ENCODE measurements around the gene LCN2.
A peak's percentile ranks its signal among the peaks of the same experiment; 100 is the strongest.

LCN2 gene

DNA sequence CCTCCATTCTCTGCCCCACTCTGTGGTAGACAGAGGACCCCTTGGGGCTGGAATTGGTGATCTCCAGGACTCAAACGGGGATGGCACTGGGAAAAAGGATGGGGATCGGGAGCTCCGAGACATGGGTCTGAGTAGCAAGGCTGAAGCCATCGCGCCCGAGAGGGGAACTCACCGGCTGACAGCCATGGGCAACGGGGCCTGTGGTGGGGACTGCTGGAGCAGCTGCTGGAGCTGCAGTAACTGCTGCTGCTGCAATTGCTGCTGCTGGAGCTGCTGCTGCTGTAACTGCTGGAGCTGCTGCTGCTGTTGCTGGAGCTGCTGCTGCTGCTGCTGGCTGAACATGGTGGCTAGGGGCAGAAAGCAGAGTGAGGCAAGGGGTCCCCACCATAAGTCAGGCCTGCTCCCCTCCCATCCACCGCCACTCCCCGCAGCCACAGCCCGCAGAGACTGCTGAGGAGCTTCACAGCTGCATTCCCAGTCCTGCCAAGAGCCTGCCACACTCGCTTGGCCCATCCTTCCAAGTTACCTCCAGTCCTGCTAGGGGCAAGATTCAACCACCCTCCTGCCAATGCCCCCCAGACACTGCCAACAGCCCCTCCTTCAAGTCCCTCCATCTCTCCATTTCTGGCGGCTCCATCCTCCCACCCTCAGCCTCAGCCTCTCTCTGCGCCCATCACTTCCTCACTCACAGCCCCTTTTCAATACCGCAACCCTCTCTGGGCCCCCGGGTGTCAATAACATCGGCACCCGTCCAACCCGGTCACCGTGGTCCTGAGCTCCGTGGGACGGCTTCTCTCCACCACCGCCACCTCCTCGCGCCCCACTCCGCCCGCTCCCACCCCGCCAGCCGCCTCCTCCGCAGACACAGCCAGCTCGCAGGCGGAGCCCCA lies 41.5 kb downstream of the LCN2 start:
- POLR2A ChIA-PET = interaction anchor here (0.6 to 1.8 kb wide), 8 partner anchors 9 to 65 kb away, joined by 3 to 4 read pairs (median 4); no protein-coding TSS in a partner anchor
- CTCF ChIA-PET = interaction anchor here (0.6 kb wide), 1 partner anchor 110 kb away, joined by 3 read pairs; no protein-coding TSS in a partner anchor

DNA sequence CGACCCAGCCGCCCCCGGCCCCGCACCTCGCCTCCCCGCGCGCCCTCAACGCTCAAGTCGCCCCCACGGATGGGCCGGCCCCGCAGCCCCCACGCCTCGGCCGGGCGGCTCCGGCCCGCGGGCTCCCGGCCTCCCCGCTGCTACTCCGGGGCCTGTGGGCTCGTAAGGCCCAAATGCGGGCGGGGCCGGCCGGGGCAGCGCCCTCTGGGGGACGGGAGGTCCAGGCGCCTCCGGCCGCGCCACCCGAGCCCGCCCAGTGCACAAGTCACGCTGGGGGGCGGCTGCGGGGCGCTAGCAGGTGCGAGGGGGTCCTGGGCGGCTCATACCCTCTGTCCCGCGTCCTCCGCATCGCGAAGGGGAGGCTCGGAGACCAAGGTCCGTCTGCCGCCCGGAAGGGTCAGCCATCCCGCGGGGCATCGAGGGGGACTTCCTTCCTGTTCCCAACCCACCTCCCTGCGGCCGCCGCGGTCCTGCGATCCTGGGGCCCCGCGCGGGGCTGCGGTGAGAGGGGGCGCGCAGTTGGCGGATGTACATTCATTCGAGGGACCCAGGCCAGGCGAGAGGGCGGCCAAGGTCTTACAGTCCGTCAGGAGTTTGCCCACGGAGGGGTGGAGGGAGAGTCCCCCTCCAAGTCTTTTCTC lies 42.3 kb downstream of the LCN2 start, which contains the start of gene CIZ1:
CIZ1 (minus strand) TSS at position 167 of the 641 bp plus-strand sequence. CDS start 715 bp downstream, outside the sequence.
- TF ChIP-seq SUZ12 (IDR thresholded peaks at IDR 0.05) (no peak), ZNF384 (IDR thresholded peaks at IDR 0.05) (no peak), ARNT (IDR thresholded peaks at IDR 0.05) (peak; percentile 48; the same call in 1 of the 2 replicates), FOXM1 (IDR thresholded peaks at IDR 0.05; ENCODE audit: borderline replicate concordance) (peak; percentile 85), L3MBTL2 (conservative IDR thresholded peaks at IDR 0.05) (peak; percentile 29; the same call in 1 of the 2 replicates)

More for the DNA sequence above, 41.5 kb downstream of the LCN2 start:
- TF ChIP-seq SP1 (IDR thresholded peaks at IDR 0.05) (no peak), FOXA1 (IDR thresholded peaks at IDR 0.05) (no peak), BHLHE40 (IDR thresholded peaks at IDR 0.05; ENCODE audit: borderline replicate concordance) (no peak), HDGF (IDR thresholded peaks at IDR 0.05; ENCODE audit: borderline replicate concordance) (no peak), ARNT (IDR thresholded peaks at IDR 0.05) (no peak), TARDBP (IDR thresholded peaks at IDR 0.05) (no peak), LEF1 (IDR thresholded peaks at IDR 0.05; ENCODE audit: borderline replicate concordance) (no peak), L3MBTL2 (conservative IDR thresholded peaks at IDR 0.05) (no peak), SUZ12 (IDR thresholded peaks at IDR 0.05) (no peak), ELF4 (IDR thresholded peaks at IDR 0.05) (no peak)
- TF ChIP-seq, protein P1, sequence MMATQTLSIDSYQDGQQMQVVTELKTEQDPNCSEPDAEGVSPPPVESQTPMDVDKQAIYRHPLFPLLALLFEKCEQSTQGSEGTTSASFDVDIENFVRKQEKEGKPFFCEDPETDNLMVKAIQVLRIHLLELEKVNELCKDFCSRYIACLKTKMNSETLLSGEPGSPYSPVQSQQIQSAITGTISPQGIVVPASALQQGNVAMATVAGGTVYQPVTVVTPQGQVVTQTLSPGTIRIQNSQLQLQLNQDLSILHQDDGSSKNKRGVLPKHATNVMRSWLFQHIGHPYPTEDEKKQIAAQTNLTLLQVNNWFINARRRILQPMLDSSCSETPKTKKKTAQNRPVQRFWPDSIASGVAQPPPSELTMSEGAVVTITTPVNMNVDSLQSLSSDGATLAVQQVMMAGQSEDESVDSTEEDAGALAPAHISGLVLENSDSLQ (IDR thresholded peaks at IDR 0.05) = no peak
- no peak for DNase-seq (ENCODE audit: extremely low spot score)

DNA sequence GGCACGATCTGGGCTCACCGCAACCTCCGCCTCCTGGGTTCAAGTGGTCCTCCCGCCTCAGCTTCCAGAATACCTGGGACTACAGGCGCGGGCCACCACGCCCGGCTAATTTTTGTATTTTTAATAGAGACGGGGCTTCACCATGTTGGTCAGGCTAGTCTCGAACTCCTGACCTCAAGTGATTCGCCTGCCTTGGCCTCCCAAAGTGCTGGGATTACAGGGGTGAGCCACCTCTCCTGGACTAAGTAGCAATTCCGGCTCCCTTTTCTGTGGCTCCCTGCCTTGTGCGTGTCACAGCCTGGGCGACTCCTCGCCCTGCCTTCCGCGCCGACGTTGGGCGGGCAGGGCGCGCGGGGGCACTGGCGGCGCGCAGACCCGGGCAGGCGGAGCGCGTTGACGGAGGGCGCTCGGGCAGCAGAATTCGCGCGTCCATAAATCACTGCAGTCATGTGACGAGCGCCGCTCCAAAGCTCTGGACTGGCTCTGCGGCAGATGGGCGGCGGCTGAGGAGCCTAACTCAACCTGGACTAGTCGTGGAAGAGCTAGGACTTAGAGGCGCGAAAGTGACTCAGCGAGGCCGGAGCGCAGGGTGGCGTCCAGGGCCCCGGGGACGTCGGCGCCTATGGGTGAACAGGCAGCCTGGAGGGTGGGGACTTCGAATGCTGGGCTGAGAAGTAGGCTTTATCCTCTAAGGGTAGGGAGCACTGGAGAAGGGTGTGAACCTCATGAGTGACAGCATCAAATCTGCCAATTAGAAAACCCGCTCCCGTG lies 43.5 kb downstream of the LCN2 start:
- ChIA-PET CTCF (interaction anchor here (0.5 to 1.5 kb wide), 7 partner anchors 9 to 1826 kb away, joined by 3 to 5 read pairs (median 3); partner anchors contain the start of gene DNM1), POLR2A (interaction anchor here (0.6 to 2.0 kb wide), 4 partner anchors 9 to 62 kb away, joined by 3 to 8 read pairs (median 6); partner anchors contain the start of genes BBLN and DNM1)
- DNase-seq (ENCODE audit: extremely low spot score) = peak; percentile 88
- TF ChIP-seq ARNT (IDR thresholded peaks at IDR 0.05) (peak; percentile 86; the same call in 1 of the 2 replicates), FOXM1 (IDR thresholded peaks at IDR 0.05; ENCODE audit: borderline replicate concordance) (no peak), L3MBTL2 (conservative IDR thresholded peaks at IDR 0.05) (peak; percentile 92), CTBP1 (IDR thresholded peaks at IDR 0.05; ENCODE audit: borderline replicate concordance) (no peak), FOXK2 (IDR thresholded peaks at IDR 0.05) (no peak), SUZ12 (IDR thresholded peaks at IDR 0.05) (no peak), NFRKB (IDR thresholded peaks at IDR 0.05) (no peak), LEF1 (IDR thresholded peaks at IDR 0.05; ENCODE audit: borderline replicate concordance) (no peak)
- TF ChIP-seq, protein P1 (IDR thresholded peaks at IDR 0.05) = peak; percentile 98

More for the DNA sequence above, 42.3 kb downstream of the LCN2 start, which contains the start of gene CIZ1:
- CTCF ChIA-PET = no interaction called here
- DNase-seq (ENCODE audit: extremely low spot score) = peak; percentile 86
- POLR2A ChIA-PET = interaction anchor here (0.6 to 1.4 kb wide), 6 partner anchors 9 to 65 kb away, joined by 3 to 4 read pairs (median 4); no protein-coding TSS in a partner anchor

DNA sequence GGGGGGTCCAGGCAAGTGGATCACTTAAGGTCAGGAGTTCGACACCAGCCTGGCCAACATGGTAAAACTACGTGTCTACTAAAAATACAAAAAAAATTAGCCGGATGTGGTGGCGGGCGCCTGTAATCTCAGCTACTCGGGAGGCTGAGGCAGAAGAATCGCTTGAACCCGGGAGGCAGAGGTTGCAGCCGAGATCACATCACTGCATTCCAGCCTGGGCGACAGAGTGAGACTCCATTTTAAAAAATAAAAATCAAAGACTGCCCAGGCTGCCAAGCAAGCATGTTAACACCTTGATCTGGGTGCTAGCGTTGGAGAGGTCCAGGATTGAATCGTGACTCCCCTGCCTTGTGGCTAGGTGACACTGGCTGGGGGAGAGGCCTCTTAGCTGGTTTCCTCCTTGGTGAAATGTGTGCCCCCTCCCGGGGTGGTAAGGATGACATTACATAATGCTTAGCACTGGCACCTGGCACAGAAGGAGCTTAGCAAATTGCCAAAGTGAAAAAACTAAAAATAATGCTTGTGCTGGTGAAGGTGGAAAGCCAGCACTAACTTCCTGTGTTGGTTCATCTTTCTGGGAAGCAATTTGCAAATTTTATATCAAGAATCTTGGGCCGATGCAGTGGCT lies 44.3 kb downstream of the LCN2 start:
- DNase-seq (ENCODE audit: extremely low spot score) = no peak
- CTCF ChIA-PET = interaction anchor here (0.5 to 1.5 kb wide), 6 partner anchors 9 to 111 kb away, joined by 3 to 5 read pairs (median 3); partner anchors contain the start of gene DNM1
- POLR2A ChIA-PET = interaction anchor here (0.6 to 2.0 kb wide), 4 partner anchors 10 to 62 kb away, joined by 3 to 8 read pairs (median 6); partner anchors contain the start of genes BBLN and DNM1
- TF ChIP-seq CTBP1 (IDR thresholded peaks at IDR 0.05; ENCODE audit: borderline replicate concordance) (no peak), ARNT (IDR thresholded peaks at IDR 0.05) (no peak), SP1 (IDR thresholded peaks at IDR 0.05) (no peak), HDGF (IDR thresholded peaks at IDR 0.05; ENCODE audit: borderline replicate concordance) (no peak), L3MBTL2 (conservative IDR thresholded peaks at IDR 0.05) (no peak), FOXK2 (IDR thresholded peaks at IDR 0.05) (no peak)

DNA sequence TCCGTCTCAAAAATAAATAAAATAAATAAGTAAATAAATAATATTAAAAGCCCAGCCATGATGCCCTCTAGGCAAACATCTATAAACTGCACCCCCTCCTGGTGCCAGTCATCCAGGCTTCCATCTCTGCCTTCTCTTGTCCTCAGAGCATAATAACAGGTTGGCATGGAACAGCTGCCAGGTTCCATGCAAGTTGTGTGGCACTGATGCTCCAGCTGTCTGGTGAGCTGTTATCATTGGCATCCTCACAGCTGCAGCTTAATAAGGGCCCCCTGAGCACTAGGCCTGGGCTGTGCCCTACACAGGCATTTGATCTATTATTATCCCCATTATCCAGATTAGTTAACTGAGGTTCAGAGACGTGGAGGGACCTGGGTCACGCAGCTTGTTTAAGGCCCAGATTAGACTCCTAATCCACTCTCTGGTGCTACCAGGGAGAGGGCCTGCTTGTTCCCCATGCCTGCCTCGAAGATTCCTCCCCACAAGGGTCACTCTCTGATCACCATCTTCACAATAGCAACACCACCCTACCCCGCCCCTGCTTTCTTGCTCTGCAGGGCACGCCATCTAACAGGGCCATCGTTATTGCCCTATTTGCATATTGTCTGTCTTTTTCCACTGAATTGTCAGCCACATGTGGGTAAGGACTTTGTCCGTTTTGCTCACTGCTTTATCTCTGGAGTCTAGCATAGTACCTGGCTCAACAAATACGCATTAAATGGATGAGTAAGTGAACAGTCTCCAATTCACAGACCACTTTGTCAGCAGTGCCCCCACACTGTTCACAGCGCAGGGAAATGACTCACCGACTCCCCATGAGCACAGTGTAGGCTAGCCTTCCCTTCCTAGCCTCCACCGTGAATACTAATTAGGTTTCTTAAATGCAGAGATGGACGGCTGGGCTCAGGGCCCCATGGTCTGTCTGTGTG lies 52.5 kb downstream of the LCN2 start:
- no peak for DNase-seq (ENCODE audit: extremely low spot score)
- TF ChIP-seq ARNT (IDR thresholded peaks at IDR 0.05) = no peak
- no peak for TF ChIP-seq HDGF (IDR thresholded peaks at IDR 0.05; ENCODE audit: borderline replicate concordance)
- TF ChIP-seq ELF4 (IDR thresholded peaks at IDR 0.05) = no peak
- TF ChIP-seq BHLHE40 (IDR thresholded peaks at IDR 0.05; ENCODE audit: borderline replicate concordance) = no peak
- TF ChIP-seq ZNF384 (IDR thresholded peaks at IDR 0.05) = no peak
- no peak for TF ChIP-seq L3MBTL2 (conservative IDR thresholded peaks at IDR 0.05)
- no peak for TF ChIP-seq SUZ12 (IDR thresholded peaks at IDR 0.05)
- TF ChIP-seq FOXK2 (IDR thresholded peaks at IDR 0.05) = no peak
- no peak for TF ChIP-seq FOXA1 (IDR thresholded peaks at IDR 0.05)
- TF ChIP-seq, protein P1 (IDR thresholded peaks at IDR 0.05) = no peak
- TF ChIP-seq FOXM1 (IDR thresholded peaks at IDR 0.05; ENCODE audit: borderline replicate concordance) = no peak
- no peak for TF ChIP-seq NFRKB (IDR thresholded peaks at IDR 0.05)
- no peak for TF ChIP-seq LEF1 (IDR thresholded peaks at IDR 0.05; ENCODE audit: borderline replicate concordance)
- no peak for TF ChIP-seq SP1 (IDR thresholded peaks at IDR 0.05)
- no peak for TF ChIP-seq TARDBP (IDR thresholded peaks at IDR 0.05)
- TF ChIP-seq CTBP1 (IDR thresholded peaks at IDR 0.05; ENCODE audit: borderline replicate concordance) = no peak
- CTCF ChIA-PET = no interaction called here
- POLR2A ChIA-PET = interaction anchor here (0.6 kb wide), 1 partner anchor 632 kb away, joined by 3 read pairs; no protein-coding TSS in a partner anchor

All from HEK293T (cell line).